PC-3 (cell line): ENCODE results near the gene ISOC1.

Source experiments
- EZH2 ChIP-seq: fragments of 300-600 bp; sonication (generic); IDR thresholded peaks from one replicate; pipeline ENCODE4 v1.6.1; 2017; ENCODE audit warnings: antibody characterized with exemption, mild to moderate bottlenecking, low read length; ENCODE audit not compliant: unreplicated experiment
- EZH2phosphoT487 ChIP-seq: fragments of 300-600 bp; sonication (generic); IDR thresholded peaks from 2 replicates; pipeline ENCODE4 v1.6.1; 2018; ENCODE audit warnings: mild to moderate bottlenecking, antibody characterized with exemption, low read length, borderline replicate concordance
- TF ChIP-seq, protein P1 (sequence below): fragments of 300-600 bp; sonication (generic); conservative IDR thresholded peaks from 2 replicates; pipeline ENCODE4 v1.5.1; 2017; ENCODE audit warnings: antibody characterized with exemption, low read depth, mild to moderate bottlenecking, low read length

DNA sequence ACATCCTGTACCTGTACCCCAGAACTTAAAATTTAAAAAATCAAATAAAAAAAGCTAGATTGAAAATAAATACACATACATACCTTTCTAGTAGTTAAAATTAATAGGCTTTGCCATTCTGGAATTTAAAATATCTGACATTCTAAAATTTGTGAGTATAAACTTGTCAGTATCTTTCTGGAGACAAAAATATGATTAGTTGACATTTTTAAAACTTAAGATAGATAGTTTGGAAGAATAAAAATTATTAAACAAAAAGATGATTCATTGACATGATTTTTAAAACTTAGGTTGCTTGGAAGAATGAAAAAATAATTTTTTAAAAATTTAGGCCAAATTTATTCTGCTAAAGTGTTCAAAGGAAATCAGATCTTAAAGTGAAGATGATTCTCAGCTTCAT lies 43.1 kb downstream of the ISOC1 start:
- TF ChIP-seq EZH2: no peak
- TF ChIP-seq, protein P1, sequence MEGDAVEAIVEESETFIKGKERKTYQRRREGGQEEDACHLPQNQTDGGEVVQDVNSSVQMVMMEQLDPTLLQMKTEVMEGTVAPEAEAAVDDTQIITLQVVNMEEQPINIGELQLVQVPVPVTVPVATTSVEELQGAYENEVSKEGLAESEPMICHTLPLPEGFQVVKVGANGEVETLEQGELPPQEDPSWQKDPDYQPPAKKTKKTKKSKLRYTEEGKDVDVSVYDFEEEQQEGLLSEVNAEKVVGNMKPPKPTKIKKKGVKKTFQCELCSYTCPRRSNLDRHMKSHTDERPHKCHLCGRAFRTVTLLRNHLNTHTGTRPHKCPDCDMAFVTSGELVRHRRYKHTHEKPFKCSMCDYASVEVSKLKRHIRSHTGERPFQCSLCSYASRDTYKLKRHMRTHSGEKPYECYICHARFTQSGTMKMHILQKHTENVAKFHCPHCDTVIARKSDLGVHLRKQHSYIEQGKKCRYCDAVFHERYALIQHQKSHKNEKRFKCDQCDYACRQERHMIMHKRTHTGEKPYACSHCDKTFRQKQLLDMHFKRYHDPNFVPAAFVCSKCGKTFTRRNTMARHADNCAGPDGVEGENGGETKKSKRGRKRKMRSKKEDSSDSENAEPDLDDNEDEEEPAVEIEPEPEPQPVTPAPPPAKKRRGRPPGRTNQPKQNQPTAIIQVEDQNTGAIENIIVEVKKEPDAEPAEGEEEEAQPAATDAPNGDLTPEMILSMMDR: no peak
- TF ChIP-seq EZH2phosphoT487: no peak
